Measurements from ENCODE around the gene MCOLN3. TPM values are rescaled to one million over a fixed set of nuclear protein-coding genes. Genes with fewer than 3 reads are reported as not detected.

The MCOLN3 gene
- total and polyA plus RNA-seq, 4 donors, result 0.08 to 0.42 (median 0.21) TPM; not detected in 1

GRCh38 chr1:85041793-85042192, 6.5 kb downstream of the MCOLN3 start:
- 95% methylated on average over 5 of the region's 5 CpGs for WGBS
- Histone ChIP-seq H3K4me3 (ENCODE audit: low read depth in 1 of 3, low read length in 3 of 3) (no peak overlapping the region), H3K36me3 (ENCODE audit: control insufficient read depth in 4 of 4, insufficient read depth in 3 of 4, low read depth in 1 of 4, low read length in 3 of 4) (no peaks in the 10 kb centered on the region), H3K4me1 (ENCODE audit: control insufficient read depth in 4 of 4, insufficient read depth in 4 of 4, low read length in 3 of 4) (no peaks in the 10 kb centered on the region), H3K9ac (ENCODE audit: low read depth in 1 of 2, low read length in 2 of 2) (no peak overlapping the region), H3K27ac (ENCODE audit: low read depth in 1 of 2, low read length in 2 of 2) (no peak overlapping the region), H3K9me3 (ENCODE audit: control insufficient read depth in 4 of 4, low read length in 3 of 4) (no peaks in the 10 kb centered on the region), H3K27me3 (ENCODE audit: control insufficient read depth in 4 of 4, insufficient read depth in 4 of 4, low read length in 3 of 4) (peaks cover 0 to 11% (median 0%) of the 10 kb centered on the region in 4 donors)
- TF ChIP-seq CTCF (IDR thresholded peaks at IDR 0.05; ENCODE audit: low read depth, low read length, missing input control) (no peak), HNF4G (IDR thresholded peaks at IDR 0.05) (no peak), REST (IDR thresholded peaks at IDR 0.05) (no peak), NR2F2 (IDR thresholded peaks at IDR 0.05) (no peak)
- DNase-seq (ENCODE audit: low spot score), result no peak

GRCh38 chr1:85033221-85033620, 15.1 kb downstream of the MCOLN3 start:
- Histone ChIP-seq H3K27ac (ENCODE audit: low read depth in 1 of 2, low read length in 2 of 2) (no peak overlapping the region), H3K9me3 (ENCODE audit: control insufficient read depth in 4 of 4, low read length in 3 of 4) (no peaks in the 10 kb centered on the region), H3K27me3 (ENCODE audit: control insufficient read depth in 4 of 4, insufficient read depth in 4 of 4, low read length in 3 of 4) (peaks cover 0 to 2% (median 0%) of the 10 kb centered on the region in 4 donors), H3K36me3 (ENCODE audit: control insufficient read depth in 4 of 4, insufficient read depth in 3 of 4, low read depth in 1 of 4, low read length in 3 of 4) (no peaks in the 10 kb centered on the region), H3K4me3 (ENCODE audit: low read depth in 1 of 3, low read length in 3 of 3) (no peak overlapping the region), H3K9ac (ENCODE audit: low read depth in 1 of 2, low read length in 2 of 2) (no peak overlapping the region), H3K4me1 (ENCODE audit: control insufficient read depth in 4 of 4, insufficient read depth in 4 of 4, low read length in 3 of 4) (no peaks in the 10 kb centered on the region)
- 80% methylated on average over 2 of the region's 2 CpGs for WGBS
- DNase-seq (ENCODE audit: low spot score), result no peak
- TF ChIP-seq SP1 (IDR thresholded peaks at IDR 0.05) (no peak), RXRA (IDR thresholded peaks at IDR 0.05) (no peak), HNF4G (IDR thresholded peaks at IDR 0.05) (no peak), FOXA2 (IDR thresholded peaks at IDR 0.05) (no peak), REST (IDR thresholded peaks at IDR 0.05) (no peak), CTCF (IDR thresholded peaks at IDR 0.05; ENCODE audit: low read depth, low read length, missing input control) (no peak), NR2F2 (IDR thresholded peaks at IDR 0.05) (no peak)
